HG02763 (cell line): ENCODE results near the gene SOHLH1.

Experiments
- ATAC-seq: cut with Tn5 transposase; IDR thresholded peaks from one replicate; pipeline ENCODE4 v1.9.1; 2021; ENCODE audit warnings: mild to moderate bottlenecking, moderate library complexity; ENCODE audit not compliant: unreplicated experiment

SOHLH1 gene

GRCh38 chr9:135705376-135705775 is 6.1 kb upstream of the SOHLH1 start:
- no peak for ATAC-seq

DNA sequence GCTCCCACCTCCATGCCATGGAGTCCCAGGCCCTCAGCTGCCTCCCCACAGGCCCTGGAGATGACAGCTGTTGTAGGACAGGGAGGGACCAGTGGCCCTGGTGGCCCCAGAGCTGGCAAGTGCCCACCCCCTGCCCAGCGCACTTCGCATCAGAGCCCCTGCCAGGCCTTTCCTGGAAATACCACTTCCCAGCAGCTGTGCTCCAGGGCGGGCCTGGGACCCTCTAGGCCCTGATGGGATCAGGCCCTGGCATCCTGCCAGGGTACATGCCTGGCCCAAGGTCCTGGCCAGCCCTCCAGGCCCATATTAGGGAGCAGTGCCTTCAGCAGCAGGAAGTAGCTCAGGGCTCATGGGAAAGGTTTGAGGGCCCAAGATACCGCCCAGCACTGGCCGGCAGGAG is 5.2 kb upstream of the SOHLH1 start:
- no peak for ATAC-seq

DNA sequence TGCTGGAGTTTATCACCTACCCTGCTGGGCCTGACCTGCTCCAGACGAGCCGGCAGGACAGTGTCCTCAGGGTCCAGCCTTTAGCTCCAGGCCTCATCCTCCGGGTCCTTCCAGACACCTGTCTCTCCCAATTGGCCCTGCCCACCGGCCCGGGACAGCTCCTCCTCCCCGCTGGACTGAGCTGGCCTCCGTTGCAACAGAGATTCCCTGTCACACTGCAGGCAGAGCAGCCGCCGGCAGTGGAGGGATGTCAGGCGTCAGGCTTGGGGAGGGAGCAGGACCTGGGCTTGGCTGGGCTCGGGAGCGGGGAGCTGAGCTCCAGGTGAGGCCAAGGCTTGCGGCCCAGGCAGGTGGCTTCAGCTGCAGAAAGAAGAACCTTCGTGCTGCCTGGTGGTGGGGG is 4.4 kb upstream of the SOHLH1 start:
- ATAC-seq = no peak

DNA sequence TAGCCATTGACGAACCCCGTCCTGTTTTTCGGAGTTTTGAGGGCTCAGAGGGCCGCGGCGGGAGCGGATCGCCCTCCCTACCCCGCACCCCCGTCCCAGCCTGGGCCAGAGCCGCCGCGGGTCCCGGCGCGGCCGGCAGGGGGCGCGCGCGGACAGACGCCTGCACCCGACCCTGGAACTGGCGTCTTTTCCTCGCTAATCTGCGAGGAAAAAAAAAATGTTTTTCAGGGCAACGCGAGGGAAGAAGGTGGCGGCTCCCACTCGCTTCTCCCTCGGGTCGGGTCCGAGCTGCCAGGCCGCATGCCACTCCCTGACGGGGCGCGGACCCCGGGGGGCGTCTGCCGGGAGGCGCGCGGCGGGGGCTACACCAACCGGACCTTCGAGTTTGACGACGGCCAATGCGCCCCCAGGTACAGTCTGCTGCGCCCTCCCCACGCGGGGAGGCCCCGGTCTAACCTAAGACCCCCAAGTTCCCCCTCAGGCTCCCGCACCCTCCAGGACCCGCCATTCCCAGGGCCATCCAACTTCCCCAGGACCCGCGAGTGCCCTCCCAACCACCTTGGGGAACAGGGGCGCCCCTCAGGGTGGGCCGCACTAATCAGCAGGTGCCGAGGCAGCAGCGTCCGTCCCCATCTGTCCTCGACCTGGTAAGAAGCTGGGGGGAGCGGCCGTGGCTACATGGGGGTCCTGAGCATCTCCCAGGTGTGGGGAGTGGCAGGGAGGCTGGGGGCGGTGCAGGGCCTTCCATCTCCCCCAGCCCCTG is 2.9 kb upstream of the SOHLH1 start, which contains the start of gene KCNT1:
Gene KCNT1, plus strand, starts transcription at position 227 of the 763 bp plus-strand sequence. Its CDS starts 74 bp downstream, at position 301.
- no peak for ATAC-seq

DNA sequence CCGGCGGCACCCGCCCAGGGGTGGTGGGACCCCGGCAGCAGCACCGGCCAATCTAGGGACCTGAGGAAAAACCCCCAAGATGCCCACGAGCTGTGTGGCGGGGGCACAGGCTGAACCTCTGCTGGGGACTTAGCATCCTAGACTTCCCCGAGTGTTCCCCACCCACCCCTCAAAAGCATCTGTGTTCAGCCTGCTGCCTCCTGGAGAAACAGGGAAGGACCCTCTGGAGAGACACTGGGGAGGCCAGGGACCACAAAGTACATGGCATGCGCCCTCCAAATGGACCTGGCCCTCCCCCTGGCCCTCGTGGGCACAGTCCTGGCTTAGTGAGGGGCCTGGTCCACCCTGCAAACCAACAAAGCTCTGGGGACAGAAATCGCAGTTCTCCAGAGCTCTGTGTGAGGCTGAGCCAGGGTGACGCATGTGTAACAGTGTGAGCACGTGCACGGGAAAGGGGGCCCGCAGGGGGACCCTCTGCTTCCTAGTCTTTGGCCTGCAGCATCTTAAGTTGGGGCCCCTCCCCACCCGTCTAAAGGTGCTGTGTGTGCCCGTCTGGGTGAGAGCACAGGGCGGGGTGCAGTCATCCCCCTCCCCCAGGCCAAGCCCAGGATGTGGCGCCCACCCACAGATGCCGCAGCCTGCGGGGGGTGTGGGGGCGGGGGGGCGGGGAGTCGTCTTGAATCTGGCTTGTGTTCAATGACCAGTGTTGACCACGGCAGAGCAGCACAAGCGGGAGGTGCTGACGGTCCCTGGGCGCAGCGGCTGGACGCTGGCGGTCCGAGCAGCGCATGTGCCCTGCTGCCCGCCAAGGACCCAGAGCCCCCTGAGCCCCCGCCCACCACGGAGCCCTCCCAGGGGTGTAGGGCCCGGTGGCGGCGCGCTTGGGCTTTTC is 2.0 kb upstream of the SOHLH1 start:
- no peak for ATAC-seq

- ATAC-seq = no peak
Observed at GRCh38 chr9:135700525-135700924, 1.2 kb upstream of the SOHLH1 start.

GRCh38 chr9:135698767-135699166 is 514 bp downstream of the SOHLH1 start:
- no peak for ATAC-seq

DNA sequence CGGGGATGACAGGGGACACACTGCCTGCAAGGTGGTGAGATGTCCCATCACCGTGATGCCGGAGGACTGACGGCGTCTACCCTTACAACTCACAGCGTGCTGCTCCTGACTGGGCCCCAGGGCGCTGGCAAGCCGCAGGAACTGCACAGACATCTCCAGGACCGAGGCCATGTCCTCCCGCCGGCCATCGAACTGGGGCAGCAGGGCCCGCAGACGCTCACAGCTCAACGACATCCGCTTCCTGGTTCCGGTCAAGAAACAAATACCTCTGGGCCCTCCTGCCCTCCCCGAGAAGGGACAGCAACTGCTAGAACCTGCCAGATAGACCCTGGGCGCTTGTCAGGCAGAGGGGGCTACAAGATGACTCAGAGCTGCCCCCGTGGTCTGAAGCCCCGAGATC is 1.0 kb downstream of the SOHLH1 start:
- ATAC-seq = no peak

- ATAC-seq = no peak
Observed at GRCh38 chr9:135697226-135697625, 2.1 kb downstream of the SOHLH1 start.

DNA sequence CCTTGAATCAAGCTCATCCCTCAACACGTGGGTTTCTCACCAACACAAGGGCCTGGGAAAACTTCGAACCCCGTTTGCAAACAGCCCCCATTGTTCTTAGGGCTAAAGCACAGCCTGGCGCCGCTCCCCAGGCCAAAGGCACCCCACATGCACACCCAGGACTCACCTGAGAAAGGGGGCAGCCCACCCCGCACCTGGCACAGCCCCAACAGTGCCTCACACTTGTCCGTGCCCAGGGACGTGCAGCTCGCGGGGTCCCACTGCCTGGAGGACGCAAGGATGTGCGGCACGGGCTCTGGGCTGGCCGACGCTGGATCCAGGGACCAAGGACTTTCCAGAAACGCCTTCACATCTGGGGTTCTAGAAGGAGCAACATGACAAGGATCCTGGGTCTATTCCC is 2.8 kb downstream of the SOHLH1 start:
- no peak for ATAC-seq

GRCh38 chr9:135695642-135696041 is 3.6 kb downstream of the SOHLH1 start:
- no peak for ATAC-seq

DNA sequence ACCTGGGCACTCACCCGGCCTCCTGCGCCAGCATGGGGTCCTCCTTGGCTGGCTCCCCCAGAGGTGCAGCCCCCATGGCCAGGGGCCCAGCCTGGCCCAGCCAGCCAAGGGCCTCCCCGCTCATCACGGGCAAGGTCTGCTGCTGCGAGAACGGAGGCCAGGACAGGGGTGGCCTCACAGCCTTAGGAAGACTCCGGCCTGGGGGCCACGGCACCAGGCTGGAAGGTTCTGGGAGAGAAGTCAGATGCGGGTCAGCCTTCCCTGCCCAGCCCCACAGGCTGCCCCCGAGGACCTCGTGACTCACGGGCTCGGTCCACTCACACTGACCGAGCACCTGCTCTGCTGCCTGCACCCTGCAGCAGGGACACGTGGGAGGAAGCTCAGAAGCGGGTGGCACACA is 4.2 kb downstream of the SOHLH1 start:
- ATAC-seq = no peak

DNA sequence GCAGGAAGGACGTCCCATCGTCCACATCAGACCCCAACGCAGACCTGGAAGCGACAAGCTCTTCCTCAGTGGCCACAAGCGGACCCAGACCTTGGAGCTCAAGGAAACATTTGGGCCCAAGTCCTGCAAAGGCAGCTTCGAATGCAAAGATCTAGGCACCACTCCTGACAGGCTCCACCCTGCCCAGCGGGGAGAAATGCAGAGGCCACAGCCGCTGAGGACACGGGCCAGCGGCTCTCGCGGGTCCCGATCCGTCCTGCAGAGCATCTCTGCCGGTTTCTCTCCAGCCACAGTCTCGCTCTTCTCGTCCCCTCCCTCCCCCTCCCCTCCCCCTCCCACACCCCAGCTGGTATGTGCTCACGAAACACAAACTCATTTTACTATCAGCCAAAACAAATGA is 4.9 kb downstream of the SOHLH1 start:
- no peak for ATAC-seq

DNA sequence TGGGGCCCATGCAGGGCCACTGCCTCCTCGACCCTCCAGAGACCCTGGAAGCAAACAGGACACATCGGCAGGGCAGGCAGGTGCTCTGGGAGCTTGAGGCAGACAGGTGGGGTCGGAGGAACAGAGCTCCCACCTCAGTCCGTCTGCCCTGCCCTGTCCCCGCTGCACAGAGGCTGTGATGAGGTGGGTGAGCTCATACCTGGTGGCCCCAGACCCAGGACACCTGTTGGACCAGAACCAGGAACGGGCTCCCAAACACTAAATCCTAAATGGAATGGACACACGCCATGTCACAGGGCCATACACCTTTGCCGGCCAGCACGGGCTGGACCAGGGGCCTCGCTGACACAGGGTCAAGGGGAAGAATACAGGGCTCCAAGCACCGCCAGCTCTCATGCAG is 5.5 kb downstream of the SOHLH1 start:
- no peak for ATAC-seq

DNA sequence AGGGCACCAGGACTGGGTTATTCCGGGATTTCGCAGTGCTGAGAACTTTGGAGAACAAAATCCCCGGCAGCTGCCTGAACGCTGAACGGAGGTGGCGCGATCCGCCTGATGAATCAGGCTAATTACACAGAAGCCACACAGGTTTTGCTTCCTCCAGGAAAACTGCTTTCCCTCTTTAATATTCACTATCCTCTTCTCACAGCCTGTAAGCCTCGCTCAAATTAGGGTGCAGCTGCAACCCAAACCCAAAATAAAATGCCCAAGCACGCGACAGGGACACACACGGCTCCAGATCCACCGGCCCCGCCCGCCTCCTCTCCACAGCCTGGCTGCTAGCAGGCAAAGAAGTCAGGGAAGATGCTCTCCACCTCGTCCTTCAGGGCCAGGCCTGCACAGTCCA is 6.0 kb downstream of the SOHLH1 start:
- ATAC-seq = no peak

- ATAC-seq = no peak
Observed at GRCh38 chr9:135692410-135692809, 6.9 kb downstream of the SOHLH1 start.

DNA sequence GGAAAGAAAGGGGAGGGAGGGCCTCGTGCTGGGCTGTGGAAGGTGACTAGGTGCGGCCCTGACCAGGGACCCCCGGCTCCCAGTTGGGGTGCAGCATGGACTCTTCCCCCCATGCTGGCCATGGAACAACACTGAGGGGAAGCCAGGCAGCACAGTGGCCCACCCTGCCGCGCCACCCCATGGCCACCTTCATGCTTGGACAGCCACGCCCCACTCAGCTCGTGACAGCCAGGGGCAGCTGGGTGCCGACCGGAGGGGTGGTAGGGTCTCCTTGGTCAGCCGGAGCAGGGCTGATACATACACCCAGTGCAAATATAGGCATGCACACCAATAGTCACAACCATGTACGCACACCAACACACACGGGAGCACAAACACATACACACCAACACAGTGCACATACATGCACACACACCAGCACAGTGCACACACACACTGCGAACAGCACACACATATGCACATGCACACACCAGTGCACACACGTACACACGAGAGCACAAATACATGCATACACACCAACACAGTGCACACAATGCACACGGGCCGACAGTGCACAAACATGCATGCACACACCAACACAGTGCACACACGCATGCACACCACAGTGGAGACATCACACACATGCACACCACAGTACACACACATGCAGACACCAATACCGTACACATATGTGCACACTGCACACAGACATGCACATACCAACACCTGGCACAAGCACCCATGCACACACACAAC is 8.3 kb downstream of the SOHLH1 start:
- no peak for ATAC-seq

DNA sequence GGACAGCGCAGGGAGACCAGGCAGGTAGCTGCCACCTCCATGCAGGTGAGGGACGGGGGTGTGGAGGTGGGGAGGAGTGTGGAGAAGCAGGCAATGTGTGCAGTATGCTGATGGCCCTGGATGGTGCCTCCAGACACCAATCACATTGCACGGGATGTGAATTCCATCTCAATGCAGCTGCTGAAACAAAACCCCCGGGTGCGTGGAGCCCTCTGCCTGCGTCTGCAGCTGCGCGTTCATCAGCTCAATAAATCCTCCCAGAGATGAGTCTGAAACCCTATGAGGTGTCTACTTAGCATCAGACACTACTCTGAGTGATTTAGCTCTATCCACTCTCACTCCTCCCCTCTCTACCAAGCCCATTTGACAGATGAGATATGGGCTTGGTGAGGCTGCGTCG is 10.3 kb downstream of the SOHLH1 start:
- ATAC-seq = no peak

GRCh38 chr9:135687216-135687615 is 12.1 kb downstream of the SOHLH1 start:
- ATAC-seq = no peak

- ATAC-seq = no peak
Observed at GRCh38 chr9:135684691-135685090, 14.6 kb downstream of the SOHLH1 start.

GRCh38 chr9:135683401-135684034 is 15.8 kb downstream of the SOHLH1 start:
- ATAC-seq = no peak
